H9 (cell line): ENCODE measurements around the gene ZNF362. TPM values are rescaled to one million over a fixed set of nuclear protein-coding genes. Genes with fewer than 3 reads are reported as not detected.

Experiments used
- DNase-seq: peaks from one replicate; pipeline ENCODE4 v3.0.0-alpha.2; 2017
- H2AFZ ChIP-seq: one replicate; pipeline ENCODE4 v1.6.1; 2013; ENCODE audit warnings: mild to moderate bottlenecking, low read length, control low read depth, moderate library complexity
- H2AK5ac ChIP-seq: 2 replicates; pipeline ENCODE4 v1.6.1; 2013; ENCODE audit warnings: low read length, control low read depth, mixed read lengths; ENCODE audit not compliant: insufficient read length
- H2BK120ac ChIP-seq: one replicate; pipeline ENCODE4 v1.6.1; 2013; ENCODE audit warnings: low read depth, mild to moderate bottlenecking, low read length, control low read depth, inconsistent platforms; ENCODE audit not compliant: poor library complexity, severe bottlenecking
- H2BK12ac ChIP-seq: 2 replicates; pipeline ENCODE4 v1.6.1; 2013; ENCODE audit warnings: low read length, control low read depth, mixed read lengths, low read depth; ENCODE audit not compliant: insufficient read length
- H2BK15ac ChIP-seq: 2 replicates; pipeline ENCODE4 v1.6.1; 2013; ENCODE audit warnings: low read depth, low read length, control low read depth
- H2BK20ac ChIP-seq: one replicate; pipeline ENCODE4 v1.6.1; 2013; ENCODE audit warnings: low read depth, mild to moderate bottlenecking, low read length, control low read depth, inconsistent platforms; ENCODE audit not compliant: poor library complexity, severe bottlenecking
- H2BK5ac ChIP-seq: 2 replicates; pipeline ENCODE4 v1.6.1; 2013; ENCODE audit warnings: low read length, control low read depth, mixed read lengths; ENCODE audit not compliant: insufficient read length
- H3K14ac ChIP-seq: 2 replicates; pipeline ENCODE4 v1.6.1; 2013; ENCODE audit warnings: low read length, control low read depth; ENCODE audit not compliant: insufficient read depth
- H3K18ac ChIP-seq: 2 replicates; pipeline ENCODE4 v1.6.1; 2013; ENCODE audit warnings: low read depth, mild to moderate bottlenecking, mixed read lengths, low read length, control low read depth; ENCODE audit not compliant: insufficient read length
- H3K23ac ChIP-seq: 2 replicates; pipeline ENCODE4 v1.6.1; 2013; ENCODE audit warnings: low read length, control low read depth, mixed read lengths, low read depth; ENCODE audit not compliant: insufficient read length
- H3K23me2 ChIP-seq: 2 replicates; pipeline ENCODE4 v1.6.1; 2013; ENCODE audit warnings: low read depth, mild to moderate bottlenecking, mixed read lengths, low read length, control low read depth; ENCODE audit not compliant: insufficient read length, poor library complexity, severe bottlenecking
- H3K27ac ChIP-seq: 2 replicates; pipeline ENCODE4 v1.5.1; 2013; ENCODE audit warnings: low read length, control low read depth, mixed read lengths, low read depth; ENCODE audit not compliant: insufficient read length
- H3K27me3 ChIP-seq: 2 replicates; pipeline ENCODE4 v1.6.1; 2013; ENCODE audit warnings: low read length, control low read depth, inconsistent platforms; ENCODE audit not compliant: insufficient read depth
- H3K4ac ChIP-seq: 2 replicates; pipeline ENCODE4 v1.6.1; 2013; ENCODE audit warnings: low read depth, mild to moderate bottlenecking, control low read depth, inconsistent platforms, low read length, moderate library complexity
- H3K4me1 ChIP-seq: 2 replicates; pipeline ENCODE4 v1.6.1; 2013; ENCODE audit warnings: low read length, control low read depth, inconsistent platforms; ENCODE audit not compliant: insufficient read depth
- H3K4me2 ChIP-seq: 2 replicates; pipeline ENCODE4 v1.6.1; 2013; ENCODE audit warnings: low read length, control low read depth, mixed read lengths; ENCODE audit not compliant: insufficient read length, insufficient read depth
- H3K56ac ChIP-seq: 2 replicates; pipeline ENCODE4 v1.6.1; 2013; ENCODE audit warnings: low read depth, mild to moderate bottlenecking, mixed read lengths, low read length, control low read depth; ENCODE audit not compliant: insufficient read length
- H3K79me1 ChIP-seq: 2 replicates; pipeline ENCODE4 v1.6.1; 2013; ENCODE audit warnings: low read depth, mild to moderate bottlenecking, moderate library complexity, low read length, control low read depth, inconsistent platforms; ENCODE audit not compliant: insufficient read depth, poor library complexity, severe bottlenecking
- H3K79me2 ChIP-seq: 2 replicates; pipeline ENCODE4 v1.6.1; 2013; ENCODE audit warnings: low read length, control low read depth, inconsistent platforms; ENCODE audit not compliant: insufficient read depth
- H3K9ac ChIP-seq: 2 replicates; pipeline ENCODE4 v1.6.1; 2013; ENCODE audit warnings: low read length, control low read depth, mixed read lengths; ENCODE audit not compliant: insufficient read length; ENCODE audit errors: extremely low read depth
- H3K9me3 ChIP-seq: one replicate; pipeline ENCODE4 v1.6.1; 2013; ENCODE audit warnings: low read depth, low read length, inconsistent platforms; ENCODE audit not compliant: control insufficient read depth
- H3T11ph ChIP-seq: one replicate; pipeline ENCODE4 v1.6.1; 2013; ENCODE audit warnings: mild to moderate bottlenecking, low read length, control low read depth, inconsistent platforms
- H4K20me1 ChIP-seq: one replicate; pipeline ENCODE4 v1.6.1; 2013; ENCODE audit not compliant: control insufficient read depth, insufficient read length, insufficient read depth
- H4K5ac ChIP-seq: 2 replicates; pipeline ENCODE4 v1.6.1; 2013; ENCODE audit warnings: low read depth, mild to moderate bottlenecking, mixed read lengths, low read length, control low read depth; ENCODE audit not compliant: insufficient read length
- H4K8ac ChIP-seq: replicated peaks from 2 replicates; pipeline ENCODE4 v1.6.1; 2013; ENCODE audit warnings: low read length, control low read depth, mixed read lengths, low read depth; ENCODE audit not compliant: insufficient read length
- H4K91ac ChIP-seq: 2 replicates; pipeline ENCODE4 v1.6.1; 2013; ENCODE audit warnings: low read depth, mild to moderate bottlenecking, moderate library complexity, mixed read lengths, low read length, control low read depth; ENCODE audit not compliant: insufficient read length
- H3K27ac Mint-ChIP-seq, 3 experiments: 2 replicates in 2 of 3; 3 replicates in 1 of 3; pipeline ENCODE4 v1.8.0; 2020 to 2021; ENCODE audit warnings: mixed read lengths in 3 of 3, mild to moderate bottlenecking in 1 of 3, moderate library complexity in 1 of 3
- H3K27me3 Mint-ChIP-seq: 2 replicates; pipeline ENCODE4 v1.8.0; 2021; ENCODE audit warnings: low read depth, mild to moderate bottlenecking, moderate library complexity, mixed read lengths
- H3K36me3 Mint-ChIP-seq, 3 experiments: 2 replicates in 2 of 3; 3 replicates in 1 of 3; pipeline ENCODE4 v1.8.0; 2020 to 2021; ENCODE audit warnings: low read depth in 3 of 3, mixed read lengths in 3 of 3; ENCODE audit not compliant: insufficient read depth in 1 of 3
- H3K4me1 Mint-ChIP-seq, 2 experiments: 2 replicates each; pipeline ENCODE4 v1.8.0; 2020; ENCODE audit warnings: mixed read lengths in 2 of 2
- H3K4me3 Mint-ChIP-seq, 2 experiments: 2 replicates in 1 of 2; 3 replicates in 1 of 2; pipeline ENCODE4 v1.8.0; 2020 to 2021; ENCODE audit warnings: mild to moderate bottlenecking in 2 of 2, mixed read lengths in 2 of 2, moderate library complexity in 1 of 2
- H3K9me3 Mint-ChIP-seq, 2 experiments: 2 replicates in 1 of 2; 3 replicates in 1 of 2; pipeline ENCODE4 v1.8.0; 2020; ENCODE audit warnings: mild to moderate bottlenecking in 2 of 2, mixed read lengths in 2 of 2, moderate library complexity in 1 of 2
- CTCF ChIP-seq: fragments of 200-600 bp; sonication (generic); conservative IDR thresholded peaks from 3 replicates; pipeline ENCODE4 v1.8.0; 2021; ENCODE audit warnings: antibody characterized with exemption, mild to moderate bottlenecking
- WGBS: extraction: QIAGEN DNeasy Blood & Tissue Kit; methylation state at CpG from one replicate; pipeline ENCODE4 v1.1.7; 2013; ENCODE audit warnings: missing lambda C conversion rate, low lambda C conversion rate, mixed read lengths; ENCODE audit not compliant: insufficient read length; ENCODE audit errors: extremely low coverage; 5-methylcytosine and 5-hydroxymethylcytosine counted together
- total RNA-seq: library from RNA; stranded (reverse); gene quantifications from 2 replicates; pipeline ENCODE4 v1.2.1, GENCODE V29; 2021

Gene ZNF362
- total RNA-seq, 1 experiment from 2014 or later = 18.7 TPM

DNA sequence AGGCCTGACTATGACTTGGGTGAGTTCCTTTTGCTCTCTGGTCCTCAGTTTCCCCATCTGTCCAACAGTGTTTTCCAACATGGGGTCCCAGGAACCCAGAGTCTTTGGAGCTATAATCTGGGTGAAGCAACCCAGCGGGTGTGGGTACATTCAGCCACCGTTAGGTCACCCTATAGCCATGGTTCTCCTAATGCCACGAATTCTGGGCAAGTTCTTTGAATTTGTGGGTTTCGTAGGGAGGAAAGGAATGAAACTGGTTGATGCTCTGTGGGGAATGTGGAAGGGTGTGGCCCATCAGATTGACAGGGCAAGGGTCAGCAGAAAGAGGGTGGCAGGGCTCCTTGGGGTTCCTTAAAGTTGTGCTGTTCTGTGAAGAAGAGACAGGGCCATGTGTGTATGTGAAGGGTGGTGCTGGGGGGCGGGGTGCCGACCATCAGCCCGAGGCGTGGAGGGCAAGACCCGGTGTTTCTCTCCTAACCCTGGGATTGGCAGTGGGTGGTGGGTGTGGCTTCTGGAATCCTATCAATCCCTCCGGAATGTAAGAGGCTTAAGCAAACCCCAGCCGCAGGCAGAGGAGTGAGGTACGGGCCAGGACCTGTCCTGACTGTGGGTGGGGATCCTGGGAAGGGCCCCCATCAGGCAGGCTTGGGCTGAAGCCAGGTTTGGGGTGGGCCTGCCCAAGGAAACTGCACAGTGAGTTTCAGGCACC lies 35.5 kb upstream of the ZNF362 start:
- Histone ChIP-seq H3K79me1 (no peaks in the 10 kb centered on the region), H4K5ac (no peak overlapping the region), H2BK120ac (no peak overlapping the region), H2AK5ac (no peak overlapping the region), H3K4me1 (no peaks in the 10 kb centered on the region), H3K9me3 (no peaks in the 10 kb centered on the region), H3K23ac (no peak overlapping the region), H4K8ac (no peak overlapping the region), H3K4ac (no peak overlapping the region), H2BK15ac (no peak overlapping the region), H3K27ac (no peak overlapping the region), H3K23me2 (no peaks in the 10 kb centered on the region), H3K18ac (no peak overlapping the region), H3K14ac (no peak overlapping the region), H2BK20ac (no peak overlapping the region), H2BK5ac (no peak overlapping the region), H4K91ac (no peak overlapping the region), H2BK12ac (no peak overlapping the region), H3K27me3 (no peaks in the 10 kb centered on the region), H3T11ph (no peak overlapping the region), H4K20me1 (no peaks in the 10 kb centered on the region), H3K56ac (no peak overlapping the region), H3K4me2 (no peak overlapping the region), H3K79me2 (no peaks in the 10 kb centered on the region), H2AFZ (no peak overlapping the region), H3K9ac (no peak overlapping the region)
- Mint-ChIP-seq H3K4me1 (peaks cover 7 to 12% of the 10 kb centered on the region in 2 experiments), H3K9me3 (peaks cover 10 to 13% of the 10 kb centered on the region in 2 experiments; a peak in 4 of 5 replicates), H3K36me3 (peaks cover 0 to 1% (median 1%) of the 10 kb centered on the region in 3 experiments; a peak in 1 of 7 replicates), H3K27me3 (peaks cover 4% of the 10 kb centered on the region), H3K27ac (no peak overlapping the region), H3K4me3 (no peak overlapping the region)
- no peak for TF ChIP-seq CTCF
- WGBS = no CpG with 5 or more reads among the region's 12 CpGs
- peak; percentile 41 for DNase-seq
